Left lung (tissue), 10 donors: Measurements from ENCODE around the gene ANKRD60. TPM values are rescaled to one million over a fixed set of nuclear protein-coding genes. Genes with fewer than 3 reads are reported as not detected.
A peak's percentile ranks its signal among the peaks of the same experiment; 100 is the strongest.

Experiments
- ATAC-seq: fragments of 200-7000 bp; cut with Tn5 transposase; one replicate; pipeline ENCODE4 v1.9.1; 2020; ENCODE audit warnings: moderate library complexity
- DNase-seq, 4 donors: peaks; one replicate each; pipeline ENCODE4 v3.0.0-alpha.2; 2013 to 2020
- H3K27ac ChIP-seq, 2 donors: fragments of 200-600 bp; sonication (generic) in 1 of 2; one replicate each; pipeline versions ENCODE4 v1.5.0 to v1.8.0; 2020 to 2021
- H3K27me3 ChIP-seq, 2 donors: fragments of 200-600 bp; sonication (generic) in 1 of 2; one replicate each; pipeline versions ENCODE4 v1.5.0 to v1.8.0; 2020 to 2021
- H3K36me3 ChIP-seq, 2 donors: fragments of 200-600 bp; sonication (generic) in 1 of 2; one replicate each; pipeline versions ENCODE4 v1.5.0 to v1.8.0; 2020 to 2021
- H3K4me1 ChIP-seq, 2 donors: fragments of 200-600 bp; one replicate each; pipeline ENCODE4 v1.8.0; 2021
- H3K4me3 ChIP-seq, 2 donors: fragments of 200-600 bp; sonication (generic) in 1 of 2; one replicate each; pipeline versions ENCODE4 v1.5.0 to v1.8.0; 2020 to 2021; ENCODE audit warnings: mild to moderate bottlenecking in 1 of 2
- H3K9me3 ChIP-seq, 2 donors: fragments of 200-600 bp; sonication (generic) in 1 of 2; one replicate each; pipeline versions ENCODE4 v1.5.0 to v1.8.0; 2020 to 2021
- CTCF ChIP-seq, 2 donors: fragments of 200-600 bp; sonication (generic) in 1 of 2; IDR thresholded peaks; one replicate each; pipeline versions ENCODE4 v1.5.0 to v1.8.0; 2021; ENCODE audit warnings: antibody characterized with exemption in 2 of 2
- intact Hi-C, 2 donors: fragments of 100-400 bp; cut with DNase I; formaldehyde crosslinking; loops; one replicate each; pipeline versions ENCODE4 v1.11.2 to v1.14.2; 2022
- polyA plus RNA-seq, 6 donors: library from polyadenylated mRNA; unstranded; fragments of 120-200 nt; gene quantifications; one replicate each; pipeline ENCODE4 v1.2.1, GENCODE V29; 2013; ENCODE audit not compliant: insufficient read length in 6 of 6
- total RNA-seq, 2 donors: library from RNA; stranded (reverse); fragmentation: NEBNext Ultra II Directional; extraction: Animal tissue kit (Norgen Biotek cat#: 25700); gene quantifications; one replicate each; pipeline ENCODE4 v1.2.1, GENCODE V29; 2021
- donor health status: DM: no; HTN: yes; CAD: no.
- donor health status: DM: no; HTN: no; CAD: no.

The ANKRD60 gene
- total and polyA plus RNA-seq, 8 donors = not detected

- no peaks in the 10 kb centered on the region for H3K4me1 ChIP-seq
- H3K27me3 ChIP-seq = no peaks in the 10 kb centered on the region
- no peak for ATAC-seq
- no peaks in the 10 kb centered on the region for H3K9me3 ChIP-seq
- DNase-seq = no peak
- intact Hi-C loops = no loop called here
- no peak overlapping the region for H3K27ac ChIP-seq
- H3K4me3 ChIP-seq = no peak overlapping the region
- H3K36me3 ChIP-seq = peaks cover 0 to 53% of the 10 kb centered on the region in 2 donors
- TF ChIP-seq CTCF (IDR thresholded peaks at IDR 0.05) = no peak
These were observed 35.8 kb upstream of the ANKRD60 start for GRCh38 chr20:58264271-58264670.

GRCh38 chr20:58261660-58262059, 33.2 kb upstream of the ANKRD60 start:
- Histone ChIP-seq H3K27ac (no peak overlapping the region), H3K27me3 (no peaks in the 10 kb centered on the region), H3K36me3 (peaks cover 0 to 34% of the 10 kb centered on the region in 2 donors), H3K9me3 (no peaks in the 10 kb centered on the region), H3K4me1 (no peaks in the 10 kb centered on the region), H3K4me3 (no peak overlapping the region)
- ATAC-seq (no peak), DNase-seq (no peak)
- TF ChIP-seq CTCF (IDR thresholded peaks at IDR 0.05) = no peak
- intact Hi-C loops = no loop called here

- intact Hi-C loops = no loop called here
- H3K27ac ChIP-seq = no peak overlapping the region
- DNase-seq (no peak), ATAC-seq (no peak)
- peaks cover 0 to 18% of the 10 kb centered on the region in 2 donors for H3K36me3 ChIP-seq
- H3K9me3 ChIP-seq = no peaks in the 10 kb centered on the region
- no peaks in the 10 kb centered on the region for H3K27me3 ChIP-seq
- H3K4me3 ChIP-seq = no peak overlapping the region
- H3K4me1 ChIP-seq = no peaks in the 10 kb centered on the region
- TF ChIP-seq CTCF (IDR thresholded peaks at IDR 0.05) = no peak
These were observed 31.6 kb upstream of the ANKRD60 start for GRCh38 chr20:58260006-58260405.

- Histone ChIP-seq H3K36me3 (no peaks in the 10 kb centered on the region), H3K4me1 (peaks cover 0 to 5% of the 10 kb centered on the region in 2 donors), H3K4me3 (no peak overlapping the region), H3K27ac (no peak overlapping the region), H3K9me3 (no peaks in the 10 kb centered on the region), H3K27me3 (no peaks in the 10 kb centered on the region)
- no peak for TF ChIP-seq CTCF (IDR thresholded peaks at IDR 0.05)
- intact Hi-C loops = no loop called here
- no peak for DNase-seq
- peak; percentile 17 for ATAC-seq
These were observed 28.4 kb upstream of the ANKRD60 start for GRCh38 chr20:58256842-58257241.

- intact Hi-C loops = no loop called here
- Histone ChIP-seq H3K9me3 (no peaks in the 10 kb centered on the region), H3K4me1 (peaks cover 0 to 9% of the 10 kb centered on the region in 2 donors), H3K4me3 (no peak overlapping the region), H3K27me3 (no peaks in the 10 kb centered on the region), H3K27ac (no peak overlapping the region), H3K36me3 (peaks cover 0 to 2% of the 10 kb centered on the region in 2 donors)
- no peak for TF ChIP-seq CTCF (IDR thresholded peaks at IDR 0.05)
- ATAC-seq (no peak), DNase-seq (no peak)
These were observed 27.9 kb upstream of the ANKRD60 start for GRCh38 chr20:58256307-58256706.
